Esophagus (tissue), 2 donors: Measurements from ENCODE around the gene CDC37L1. TPM values are rescaled to one million over a fixed set of nuclear protein-coding genes. Genes with fewer than 3 reads are reported as not detected.

Experiments
- H3K27ac ChIP-seq, 2 donors: one replicate each; pipeline ENCODE4 v1.5.1; 2013; ENCODE audit warnings: low read depth in 2 of 2, mild to moderate bottlenecking in 2 of 2, inconsistent platforms in 1 of 2, low read length in 1 of 2, moderate library complexity in 1 of 2
- H3K27me3 ChIP-seq, 2 donors: one replicate each; pipeline ENCODE4 v1.6.1; 2013; ENCODE audit warnings: low read length in 2 of 2, control low read depth in 1 of 2, mild to moderate bottlenecking in 1 of 2; ENCODE audit not compliant: insufficient read depth in 2 of 2, control insufficient read depth in 1 of 2
- H3K36me3 ChIP-seq, 2 donors: one replicate each; pipeline ENCODE4 v1.6.1; 2013; ENCODE audit warnings: low read length in 1 of 2; ENCODE audit not compliant: control insufficient read depth in 2 of 2, insufficient read depth in 2 of 2
- H3K4me1 ChIP-seq, 2 donors: one replicate each; pipeline ENCODE4 v1.6.1; 2013; ENCODE audit warnings: low read length in 1 of 2; ENCODE audit not compliant: control insufficient read depth in 2 of 2, insufficient read depth in 2 of 2
- H3K4me3 ChIP-seq, 2 donors: one replicate each; pipeline ENCODE4 v1.5.1; 2013; ENCODE audit warnings: low read length in 2 of 2, mild to moderate bottlenecking in 2 of 2, low read depth in 1 of 2, moderate library complexity in 1 of 2
- H3K9me3 ChIP-seq, 2 donors: one replicate each; pipeline ENCODE4 v1.6.1; 2013; ENCODE audit warnings: mild to moderate bottlenecking in 2 of 2, low read depth in 1 of 2, low read length in 1 of 2, moderate library complexity in 1 of 2; ENCODE audit not compliant: control insufficient read depth in 2 of 2, insufficient read depth in 1 of 2
- WGBS, 2 donors: extraction: QIAGEN DNeasy Blood & Tissue Kit; methylation state at CpG; one replicate each; pipeline ENCODE4 v1.1.7; 2013; 5-methylcytosine and 5-hydroxymethylcytosine counted together
- polyA plus RNA-seq, 2 donors: library from polyadenylated mRNA; stranded (reverse); fragments of 200-250 nt; gene quantifications; one replicate each; pipeline ENCODE4 v1.2.3, GENCODE V29; 2013
- donor health status: healthy with polysubstance abuse.
- donor health status: Bipolar disorder and iron deficiency.

CDC37L1 gene
- polyA plus RNA-seq, 2 donors = 6.1 to 9.5 TPM

GRCh38 chr9:4680750-4681149 lies 1.4 kb downstream of the CDC37L1 start:
- H3K4me3 ChIP-seq = peak overlapping the region in 1 of 2 donors; percentile 88
- WGBS, 2 donors = 34 to 35% methylated on average over 2 of the region's 2 CpGs
- no peaks in the 10 kb centered on the region for H3K9me3 ChIP-seq
- H3K36me3 ChIP-seq = no peaks in the 10 kb centered on the region
- no peaks in the 10 kb centered on the region for H3K27me3 ChIP-seq
- no peaks in the 10 kb centered on the region for H3K4me1 ChIP-seq
- no peak overlapping the region for H3K27ac ChIP-seq

GRCh38 chr9:4684820-4685219 lies 5.5 kb downstream of the CDC37L1 start:
- H3K4me1 ChIP-seq = no peaks in the 10 kb centered on the region
- H3K4me3 ChIP-seq = no peak overlapping the region
- H3K9me3 ChIP-seq = no peaks in the 10 kb centered on the region
- 80 to 82% methylated on average over 4 of the region's 4 CpGs for WGBS, 2 donors
- H3K27ac ChIP-seq = no peak overlapping the region
- H3K27me3 ChIP-seq = no peaks in the 10 kb centered on the region
- H3K36me3 ChIP-seq = peaks cover 0 to 4% of the 10 kb centered on the region in 2 donors

GRCh38 chr9:4686112-4686511 lies 6.7 kb downstream of the CDC37L1 start:
- Histone ChIP-seq H3K4me3 (no peak overlapping the region), H3K27me3 (no peaks in the 10 kb centered on the region), H3K9me3 (no peaks in the 10 kb centered on the region), H3K27ac (no peak overlapping the region), H3K36me3 (peaks cover 0 to 4% of the 10 kb centered on the region in 2 donors), H3K4me1 (peaks cover 0 to 3% of the 10 kb centered on the region in 2 donors)
- WGBS, 2 donors = 76% methylated on average over 4 of the region's 4 CpGs

GRCh38 chr9:4686584-4686983 lies 7.2 kb downstream of the CDC37L1 start:
- Histone ChIP-seq H3K27me3 (no peaks in the 10 kb centered on the region), H3K4me1 (peaks cover 0 to 3% of the 10 kb centered on the region in 2 donors), H3K27ac (no peak overlapping the region), H3K36me3 (peaks cover 0 to 4% of the 10 kb centered on the region in 2 donors), H3K4me3 (no peak overlapping the region), H3K9me3 (no peaks in the 10 kb centered on the region)
- WGBS, 2 donors = 72 to 73% methylated on average over 1 of the region's 1 CpG

- peaks cover 0 to 3% of the 10 kb centered on the region in 2 donors for H3K4me1 ChIP-seq
- H3K27ac ChIP-seq = peak overlapping the region in 1 of 2 donors; percentile 25
- H3K9me3 ChIP-seq = no peaks in the 10 kb centered on the region
- no peaks in the 10 kb centered on the region for H3K27me3 ChIP-seq
- peaks cover 0 to 4% of the 10 kb centered on the region in 2 donors for H3K36me3 ChIP-seq
- H3K4me3 ChIP-seq = no peak overlapping the region
- WGBS, 2 donors = 37 to 84% methylated on average over 2 of the region's 2 CpGs
Observed at GRCh38 chr9:4689021-4689420, 9.7 kb downstream of the CDC37L1 start.

GRCh38 chr9:4689687-4690104 lies 10.3 kb downstream of the CDC37L1 start:
- no peaks in the 10 kb centered on the region for H3K9me3 ChIP-seq
- H3K27ac ChIP-seq = no peak overlapping the region
- no peak overlapping the region for H3K4me3 ChIP-seq
- H3K27me3 ChIP-seq = no peaks in the 10 kb centered on the region
- WGBS, 2 donors = 61 to 70% methylated on average over 1 of the region's 1 CpG
- peaks cover 0 to 3% of the 10 kb centered on the region in 2 donors for H3K4me1 ChIP-seq
- H3K36me3 ChIP-seq = peaks cover 0 to 4% of the 10 kb centered on the region in 2 donors

- Histone ChIP-seq H3K27me3 (no peaks in the 10 kb centered on the region), H3K36me3 (peaks cover 0 to 4% of the 10 kb centered on the region in 2 donors), H3K27ac (no peak overlapping the region), H3K4me3 (no peak overlapping the region), H3K9me3 (no peaks in the 10 kb centered on the region), H3K4me1 (peaks cover 0 to 3% of the 10 kb centered on the region in 2 donors)
- 90 to 91% methylated on average over 4 of the region's 4 CpGs for WGBS, 2 donors
Observed at GRCh38 chr9:4690144-4690543, 10.8 kb downstream of the CDC37L1 start.

- WGBS, 2 donors = 69 to 78% methylated on average over 3 of the region's 3 CpGs
- Histone ChIP-seq H3K27ac (no peak overlapping the region), H3K27me3 (no peaks in the 10 kb centered on the region), H3K9me3 (no peaks in the 10 kb centered on the region), H3K4me3 (no peak overlapping the region), H3K36me3 (peaks cover 0 to 4% of the 10 kb centered on the region in 2 donors), H3K4me1 (peaks cover 0 to 3% of the 10 kb centered on the region in 2 donors)
Observed at GRCh38 chr9:4691795-4692194, 12.4 kb downstream of the CDC37L1 start.

GRCh38 chr9:4700091-4700490 lies 20.7 kb downstream of the CDC37L1 start:
- H3K4me3 ChIP-seq = no peak overlapping the region
- H3K27ac ChIP-seq = no peak overlapping the region
- no peaks in the 10 kb centered on the region for H3K4me1 ChIP-seq
- WGBS, 2 donors = 69 to 73% methylated on average over 3 of the region's 3 CpGs
- no peaks in the 10 kb centered on the region for H3K27me3 ChIP-seq
- peaks cover 0 to 4% of the 10 kb centered on the region in 2 donors for H3K36me3 ChIP-seq
- H3K9me3 ChIP-seq = no peaks in the 10 kb centered on the region

- no peak overlapping the region for H3K4me3 ChIP-seq
- no peaks in the 10 kb centered on the region for H3K4me1 ChIP-seq
- WGBS, 2 donors = 70 to 71% methylated on average over 2 of the region's 2 CpGs
- no peaks in the 10 kb centered on the region for H3K36me3 ChIP-seq
- no peaks in the 10 kb centered on the region for H3K27me3 ChIP-seq
- no peaks in the 10 kb centered on the region for H3K9me3 ChIP-seq
- no peak overlapping the region for H3K27ac ChIP-seq
Observed at GRCh38 chr9:4700932-4701331, 21.6 kb downstream of the CDC37L1 start.
